Neural cell (in vitro differentiated cells): Measurements from ENCODE around the gene LGR4. TPM values are rescaled to one million over a fixed set of nuclear protein-coding genes. Genes with fewer than 3 reads are reported as not detected.

Experiments used
- H2AFZ ChIP-seq: fragments of 200-600, 300-800 bp; sonication (generic), shearing (Covaris generic); 2 replicates; pipeline ENCODE4 v1.6.0; 2014; ENCODE audit warnings: low read depth, mild to moderate bottlenecking, antibody characterized with exemption, low read length, moderate library complexity
- H3F3A ChIP-seq: fragments of 200-600 bp; shearing (Covaris generic); 2 replicates; pipeline ENCODE4 v1.6.1; 2016; ENCODE audit warnings: mild to moderate bottlenecking, moderate library complexity, mixed read lengths, antibody characterized with exemption, low read length; ENCODE audit not compliant: insufficient read depth, poor library complexity, severe bottlenecking
- H3K27ac ChIP-seq: fragments of 200-600, 300-800 bp; sonication (generic), shearing (Covaris generic); 2 replicates; pipeline ENCODE4 v1.5.1; 2014; ENCODE audit warnings: mild to moderate bottlenecking, low read length, moderate library complexity
- H3K27me3 ChIP-seq: fragments of 300-800, 200-600 bp; sonication (generic), shearing (Covaris generic); 2 replicates; pipeline ENCODE4 v1.6.0; 2014; ENCODE audit warnings: mild to moderate bottlenecking, low read depth, low read length, moderate library complexity; ENCODE audit not compliant: insufficient read depth
- H3K36me3 ChIP-seq: fragments of 300-800, 200-600 bp; sonication (generic), shearing (Covaris generic); 2 replicates; pipeline ENCODE4 v1.5.1; 2014; ENCODE audit warnings: mild to moderate bottlenecking, antibody characterized with exemption, low read length, moderate library complexity; ENCODE audit not compliant: insufficient read depth
- H3K4me2 ChIP-seq: fragments of 300-800, 200-600 bp; sonication (generic), shearing (Covaris generic); 2 replicates; pipeline ENCODE4 v1.6.0; 2014; ENCODE audit warnings: mild to moderate bottlenecking, low read length
- H3K4me3 ChIP-seq: fragments of 300-800, 200-600 bp; sonication (generic), shearing (Covaris generic); 2 replicates; pipeline ENCODE4 v1.5.1; 2014; ENCODE audit warnings: mild to moderate bottlenecking, low read length, moderate library complexity
- H3K79me2 ChIP-seq: fragments of 200-600 bp; shearing (Covaris generic); replicated peaks from 2 replicates; pipeline ENCODE4 v1.6.0; 2014; ENCODE audit warnings: mild to moderate bottlenecking, low read length, moderate library complexity; ENCODE audit not compliant: insufficient read depth
- H3K9ac ChIP-seq: fragments of 300-800, 200-600 bp; sonication (generic), shearing (Covaris generic); 2 replicates; pipeline ENCODE4 v1.6.1; 2016; ENCODE audit warnings: mild to moderate bottlenecking, low read length, mixed read lengths
- H3K9me2 ChIP-seq: fragments of 200-600 bp; shearing (Covaris generic); 2 replicates; pipeline ENCODE4 v1.6.1; 2016; ENCODE audit warnings: mild to moderate bottlenecking, low read length, mixed read lengths; ENCODE audit not compliant: insufficient read depth
- H3K9me3 ChIP-seq: fragments of 200-600, 300-800 bp; sonication (generic), shearing (Covaris generic); 2 replicates; pipeline ENCODE4 v1.6.1; 2016; ENCODE audit warnings: mild to moderate bottlenecking, mixed run types, low read length, moderate library complexity, mixed read lengths
- H4K20me1 ChIP-seq: fragments of 200-600 bp; shearing (Covaris generic); 2 replicates; pipeline ENCODE4 v1.6.1; 2016; ENCODE audit warnings: mild to moderate bottlenecking, mixed run types; ENCODE audit not compliant: insufficient read depth
- CTCF ChIP-seq: fragments of 450-650 bp; IDR thresholded peaks from 2 replicates; pipeline ENCODE4 v1.5.1; 2014; ENCODE audit warnings: antibody characterized with exemption, mild to moderate bottlenecking, moderate library complexity; ENCODE audit not compliant: poor library complexity, severe bottlenecking
- EP300 ChIP-seq: fragments of 450-650 bp; conservative IDR thresholded peaks from 2 replicates; pipeline ENCODE4 v1.6.1; 2014; ENCODE audit warnings: antibody characterized with exemption, mild to moderate bottlenecking, moderate library complexity; ENCODE audit not compliant: poor library complexity, severe bottlenecking
- EZH2 ChIP-seq: fragments of 200-600, 300-800 bp; shearing (Covaris generic), sonication (generic); IDR thresholded peaks from 2 replicates; pipeline ENCODE4 v1.6.1; 2014; ENCODE audit warnings: antibody characterized with exemption, low read length, borderline replicate concordance, mild to moderate bottlenecking; ENCODE audit not compliant: insufficient read depth, poor library complexity, severe bottlenecking
- MXI1 ChIP-seq: fragments of 450-650 bp; conservative IDR thresholded peaks from 2 replicates; pipeline ENCODE4 v1.6.1; 2014; ENCODE audit warnings: antibody characterized with exemption, mild to moderate bottlenecking; ENCODE audit not compliant: poor library complexity, severe bottlenecking
- POLR2AphosphoS5 ChIP-seq: IDR thresholded peaks from 2 replicates; pipeline ENCODE4 v1.6.1; 2012
- RAD21 ChIP-seq: fragments of 450-650 bp; conservative IDR thresholded peaks from 2 replicates; pipeline ENCODE4 v1.6.1; 2014; ENCODE audit warnings: antibody characterized with exemption, mild to moderate bottlenecking, moderate library complexity
- SMC3 ChIP-seq: fragments of 450-650 bp; conservative IDR thresholded peaks from 2 replicates; pipeline ENCODE4 v1.6.1; 2014; ENCODE audit warnings: antibody characterized with exemption, mild to moderate bottlenecking, moderate library complexity; ENCODE audit not compliant: poor library complexity
- TAF1 ChIP-seq: IDR thresholded peaks from 2 replicates; pipeline ENCODE4 v1.6.1; 2012; ENCODE audit warnings: low read depth
- polyA plus RNA-seq: library from polyadenylated mRNA; depleted of rRNA; stranded (reverse); fragments of >200 nt; gene quantifications from 2 replicates; pipeline ENCODE4 v1.2.3, GENCODE V29; 2014
- TF ChIP-seq, protein P1 (sequence below): IDR thresholded peaks from 2 replicates; pipeline ENCODE4 v1.6.1; 2012; ENCODE audit warnings: borderline replicate concordance

LGR4 gene
- polyA plus RNA-seq, 1 donor from 2014 or later: 11.2 TPM

GRCh38 chr11:27386181-27386845 is 86.3 kb downstream of the LGR4 start:
- no peaks in the 10 kb centered on the region for H3K79me2 ChIP-seq
- no peak overlapping the region for H3K4me3 ChIP-seq
- H3K9me3 ChIP-seq: no peaks in the 10 kb centered on the region
- no peaks in the 10 kb centered on the region for H3F3A ChIP-seq
- H2AFZ ChIP-seq: no peak overlapping the region
- TF ChIP-seq, protein P1, sequence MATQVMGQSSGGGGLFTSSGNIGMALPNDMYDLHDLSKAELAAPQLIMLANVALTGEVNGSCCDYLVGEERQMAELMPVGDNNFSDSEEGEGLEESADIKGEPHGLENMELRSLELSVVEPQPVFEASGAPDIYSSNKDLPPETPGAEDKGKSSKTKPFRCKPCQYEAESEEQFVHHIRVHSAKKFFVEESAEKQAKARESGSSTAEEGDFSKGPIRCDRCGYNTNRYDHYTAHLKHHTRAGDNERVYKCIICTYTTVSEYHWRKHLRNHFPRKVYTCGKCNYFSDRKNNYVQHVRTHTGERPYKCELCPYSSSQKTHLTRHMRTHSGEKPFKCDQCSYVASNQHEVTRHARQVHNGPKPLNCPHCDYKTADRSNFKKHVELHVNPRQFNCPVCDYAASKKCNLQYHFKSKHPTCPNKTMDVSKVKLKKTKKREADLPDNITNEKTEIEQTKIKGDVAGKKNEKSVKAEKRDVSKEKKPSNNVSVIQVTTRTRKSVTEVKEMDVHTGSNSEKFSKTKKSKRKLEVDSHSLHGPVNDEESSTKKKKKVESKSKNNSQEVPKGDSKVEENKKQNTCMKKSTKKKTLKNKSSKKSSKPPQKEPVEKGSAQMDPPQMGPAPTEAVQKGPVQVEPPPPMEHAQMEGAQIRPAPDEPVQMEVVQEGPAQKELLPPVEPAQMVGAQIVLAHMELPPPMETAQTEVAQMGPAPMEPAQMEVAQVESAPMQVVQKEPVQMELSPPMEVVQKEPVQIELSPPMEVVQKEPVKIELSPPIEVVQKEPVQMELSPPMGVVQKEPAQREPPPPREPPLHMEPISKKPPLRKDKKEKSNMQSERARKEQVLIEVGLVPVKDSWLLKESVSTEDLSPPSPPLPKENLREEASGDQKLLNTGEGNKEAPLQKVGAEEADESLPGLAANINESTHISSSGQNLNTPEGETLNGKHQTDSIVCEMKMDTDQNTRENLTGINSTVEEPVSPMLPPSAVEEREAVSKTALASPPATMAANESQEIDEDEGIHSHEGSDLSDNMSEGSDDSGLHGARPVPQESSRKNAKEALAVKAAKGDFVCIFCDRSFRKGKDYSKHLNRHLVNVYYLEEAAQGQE: no peak
- TF ChIP-seq EP300: no peak
- no peak for TF ChIP-seq POLR2AphosphoS5
- no peak for TF ChIP-seq CTCF
- TF ChIP-seq SMC3: no peak
- no peak for TF ChIP-seq RAD21
- no peak for TF ChIP-seq MXI1
- TF ChIP-seq EZH2: no peak
- TF ChIP-seq TAF1: no peak
- no peak overlapping the region for H3K9ac ChIP-seq
- no peaks in the 10 kb centered on the region for H4K20me1 ChIP-seq
- no peaks in the 10 kb centered on the region for H3K36me3 ChIP-seq
- no peaks in the 10 kb centered on the region for H3K9me2 ChIP-seq
- no peak overlapping the region for H3K27ac ChIP-seq
- H3K4me2 ChIP-seq: no peak overlapping the region
- no peaks in the 10 kb centered on the region for H3K27me3 ChIP-seq

- no peaks in the 10 kb centered on the region for H4K20me1 ChIP-seq
- H3K27ac ChIP-seq: no peak overlapping the region
- H3K4me3 ChIP-seq: no peak overlapping the region
- H3K4me2 ChIP-seq: no peak overlapping the region
- no peaks in the 10 kb centered on the region for H3K9me3 ChIP-seq
- TF ChIP-seq CTCF (no peak), SMC3 (no peak), EP300 (no peak), EZH2 (no peak), TAF1 (no peak), RAD21 (no peak), MXI1 (no peak), POLR2AphosphoS5 (no peak)
- TF ChIP-seq, protein P1: no peak
- H2AFZ ChIP-seq: no peak overlapping the region
- no peak overlapping the region for H3K9ac ChIP-seq
- H3K36me3 ChIP-seq: no peaks in the 10 kb centered on the region
- no peaks in the 10 kb centered on the region for H3F3A ChIP-seq
- H3K27me3 ChIP-seq: no peaks in the 10 kb centered on the region
- no peaks in the 10 kb centered on the region for H3K9me2 ChIP-seq
- H3K79me2 ChIP-seq: no peaks in the 10 kb centered on the region
Measured at GRCh38 chr11:27385245-27385644, 87.3 kb downstream of the LGR4 start.
